ENCODE measurements around the gene RABGGTA.

DNA sequence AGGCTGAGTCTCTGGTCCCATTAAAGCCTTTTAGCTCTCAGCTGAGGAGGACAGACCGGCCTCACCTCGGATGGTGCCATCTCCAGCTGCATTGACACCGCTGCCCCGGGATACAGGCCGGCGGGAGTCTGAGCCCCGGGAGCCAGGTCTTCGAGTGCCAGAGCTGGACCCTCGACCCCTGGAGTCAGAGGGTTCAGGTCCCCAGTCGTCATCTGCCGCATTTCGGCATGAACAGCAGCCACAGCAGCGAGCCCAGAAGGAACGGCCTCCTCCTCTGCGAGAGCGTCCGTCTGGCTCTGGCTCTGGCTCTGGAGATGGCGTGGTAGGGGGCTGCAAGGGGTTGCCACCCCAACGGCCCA lies 9.4 kb downstream of the RABGGTA start:
- TF ChIP-seq EZH2phosphoT487 (IDR thresholded peaks at IDR 0.05; ENCODE audit: insufficient read depth, low read depth): no peak
- TF ChIP-seq EZH2 (IDR thresholded peaks at IDR 0.05; ENCODE audit: insufficient read depth, poor library complexity, severe bottlenecking): no peak

Data from GM23248 (cell line).